NB4 (cell line): Measurements from ENCODE around the gene SIX3.
A peak's percentile ranks its signal among the peaks of the same experiment; 100 is the strongest.

Experiments
- DNase-seq: peaks from one replicate; pipeline ENCODE4 v3.0.0; 2010; ENCODE audit warnings: low read depth
- H3K4me3 ChIP-seq: one replicate; pipeline ENCODE4 v1.5.1; 2011; ENCODE audit warnings: mild to moderate bottlenecking, low read depth, low read length, moderate library complexity
- CTCF ChIP-seq: IDR thresholded peaks from one replicate; pipeline ENCODE4 v1.5.1; 2012; ENCODE audit warnings: low read depth, low read length
- MAX ChIP-seq: IDR thresholded peaks from 2 replicates; pipeline ENCODE4 v1.6.1; 2011; ENCODE audit warnings: low read depth, low read length
- MYC ChIP-seq: IDR thresholded peaks from 2 replicates; pipeline ENCODE4 v1.6.1; 2011; ENCODE audit warnings: low read depth, low read length
- POLR2A ChIP-seq: IDR thresholded peaks from 2 replicates; pipeline ENCODE4 v1.6.1; 2011; ENCODE audit warnings: mild to moderate bottlenecking; ENCODE audit not compliant: insufficient read length; ENCODE audit errors: extremely low read depth

The SIX3 gene

DNA sequence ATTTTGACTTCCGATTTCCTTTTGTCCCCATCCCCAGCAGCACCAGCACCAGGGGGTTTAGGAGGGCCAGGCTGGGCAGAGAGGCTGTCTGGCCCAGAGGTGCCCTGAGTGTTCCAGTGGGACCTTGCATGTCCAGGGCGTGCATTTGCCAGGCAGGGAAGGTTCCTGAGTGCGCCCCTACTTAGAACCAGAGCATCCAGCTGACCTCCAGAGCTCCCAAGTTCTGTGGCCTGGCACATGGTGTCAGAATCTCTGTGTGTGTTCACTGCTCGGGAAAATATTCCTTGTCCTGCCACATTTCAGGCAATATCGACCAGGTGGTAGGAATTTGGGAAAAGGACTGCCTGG is 5.5 kb downstream of the SIX3 start:
- TF ChIP-seq CTCF (no peak), MAX (no peak), MYC (no peak)
- H3K4me3 ChIP-seq, result no peak overlapping the region
- DNase-seq, result no peak

DNA sequence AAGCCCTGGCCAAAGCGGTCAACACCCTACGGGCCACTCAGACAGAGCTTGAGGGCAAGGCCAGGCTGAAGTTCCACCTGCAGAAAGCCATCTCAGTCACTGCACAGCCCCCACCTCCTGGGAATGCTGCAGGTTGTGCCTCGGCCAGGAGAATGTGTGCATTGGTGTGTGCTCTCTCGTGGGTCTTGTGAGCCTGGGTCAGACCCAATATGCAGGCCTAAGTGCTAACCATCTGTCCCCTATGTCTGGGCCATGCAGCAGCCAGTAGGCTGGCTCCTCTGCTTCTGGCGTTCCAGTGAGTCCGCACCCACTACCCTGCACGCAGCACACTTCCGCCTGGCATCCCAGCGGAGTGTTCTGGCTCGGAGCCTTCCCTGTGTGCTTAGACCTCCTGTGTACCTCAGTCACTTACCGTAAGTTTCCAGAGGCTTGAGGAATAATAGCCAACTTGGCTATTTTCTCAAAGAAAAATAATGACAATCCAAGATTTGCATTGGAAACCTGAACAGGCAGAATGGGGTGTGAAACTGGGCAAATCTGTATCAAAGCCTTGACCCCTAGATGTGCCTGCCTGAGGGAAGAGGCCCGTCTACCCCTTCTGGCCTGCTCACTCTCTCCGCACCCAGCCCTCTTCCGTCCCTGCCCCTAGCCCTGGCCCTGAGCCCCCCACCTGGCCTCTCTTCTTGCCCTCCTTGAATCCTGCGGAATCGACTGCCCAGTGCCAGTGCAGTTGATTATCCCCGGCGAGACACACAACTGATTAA is 7.2 kb downstream of the SIX3 start:
- no peak for DNase-seq
- H3K4me3 ChIP-seq, result no peak overlapping the region

GRCh38 chr2:44949329-44950151 is 8.0 kb downstream of the SIX3 start:
- DNase-seq, result no peak
- H3K4me3 ChIP-seq, result no peak overlapping the region
- TF ChIP-seq MYC, result no peak
- TF ChIP-seq MAX, result no peak

More for the DNA sequence above, 7.2 kb downstream of the SIX3 start:
- TF ChIP-seq MYC (no peak), CTCF (no peak), POLR2A (no peak), MAX (no peak)

DNA sequence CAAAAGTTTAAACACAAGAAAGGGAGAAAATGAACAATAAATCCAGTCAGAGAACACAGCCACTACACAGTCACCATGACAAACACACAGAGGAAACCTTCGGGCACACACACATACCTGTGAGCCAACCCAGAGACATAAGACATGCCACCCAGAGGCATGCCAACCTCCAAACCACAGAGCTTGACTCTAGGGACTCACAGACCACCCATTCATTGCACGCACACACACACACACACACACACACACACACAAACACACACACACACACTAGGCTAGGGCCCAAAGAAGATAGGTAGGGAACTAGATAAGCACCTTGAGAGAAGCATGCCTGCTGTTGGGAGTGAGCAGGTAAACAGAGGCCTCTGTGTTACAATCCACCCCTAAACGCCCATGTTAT is 9.1 kb downstream of the SIX3 start:
- DNase-seq, result no peak
- no peak overlapping the region for H3K4me3 ChIP-seq
- TF ChIP-seq CTCF (no peak), POLR2A (no peak), MYC (no peak), MAX (no peak)

DNA sequence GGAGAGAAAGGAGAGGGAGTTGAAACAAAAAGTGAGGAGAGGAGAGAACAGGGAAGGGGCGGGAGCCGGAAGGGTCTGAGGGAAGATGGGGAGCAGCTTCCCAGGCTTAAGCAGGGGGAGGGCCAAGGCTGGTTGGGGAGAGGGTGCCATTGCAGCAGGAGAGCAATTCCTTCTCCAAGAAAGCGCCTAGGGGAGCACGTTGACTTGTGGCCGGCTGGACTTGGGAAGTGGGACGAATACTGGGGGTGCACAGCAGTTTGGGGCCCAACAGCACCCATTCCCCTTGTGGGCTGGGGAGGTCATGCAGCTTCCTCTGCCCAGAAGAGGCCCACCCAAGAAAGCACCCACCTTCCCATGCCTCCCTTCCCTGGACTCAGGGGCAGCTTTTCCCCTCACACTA is 9.6 kb downstream of the SIX3 start:
- TF ChIP-seq POLR2A, result no peak
- TF ChIP-seq MYC, result no peak
- TF ChIP-seq CTCF, result no peak
- TF ChIP-seq MAX, result no peak
- no peak overlapping the region for H3K4me3 ChIP-seq
- no peak for DNase-seq

- TF ChIP-seq MAX (no peak), CTCF (no peak), MYC (no peak), POLR2A (no peak)
- DNase-seq, result peak; percentile 40
- H3K4me3 ChIP-seq, result no peak overlapping the region
These were observed 10.2 kb downstream of the SIX3 start for GRCh38 chr2:44951714-44952113.
